ENCODE measurements around the gene NDUFB10.
"Not testable (repeated sequence)": the region's sequence is repeated elsewhere in the genome, so short reads cannot be mapped to it uniquely, and the experiment has no call there.

NDUFB10 gene

GRCh38 chr16:1926271-1926670, 33.1 kb upstream of the NDUFB10 start:
- DNase-seq = no peak

- DNase-seq = peak; percentile 24
These were observed 30.2 kb upstream of the NDUFB10 start for GRCh38 chr16:1929105-1929504.

GRCh38 chr16:1929578-1930337, 29.6 kb upstream of the NDUFB10 start:
- peak; percentile 61 for DNase-seq

GRCh38 chr16:1930338-1930720, 29.0 kb upstream of the NDUFB10 start:
- no peak for DNase-seq

GRCh38 chr16:1932050-1933028, 27.0 kb upstream of the NDUFB10 start:
- no peak for DNase-seq

GRCh38 chr16:1933097-1933661, 26.2 kb upstream of the NDUFB10 start:
- no peak for DNase-seq

- no peak for DNase-seq
These were observed 22.3 kb upstream of the NDUFB10 start for GRCh38 chr16:1936945-1937479.

- DNase-seq = no peak
These were observed 21.0 kb upstream of the NDUFB10 start for GRCh38 chr16:1938316-1938715.

GRCh38 chr16:1938910-1939309, 20.4 kb upstream of the NDUFB10 start:
- DNase-seq = no peak

- DNase-seq = not testable (repeated sequence)
These were observed 19.5 kb upstream of the NDUFB10 start for GRCh38 chr16:1939833-1940232.

GRCh38 chr16:1940273-1941161, 18.8 kb upstream of the NDUFB10 start:
- DNase-seq = no peak

- no peak for DNase-seq
These were observed 17.9 kb upstream of the NDUFB10 start for GRCh38 chr16:1941162-1942046.

- DNase-seq = no peak
These were observed 17.1 kb upstream of the NDUFB10 start for GRCh38 chr16:1942047-1942809.

- DNase-seq = peak; percentile 92
These were observed 16.3 kb upstream of the NDUFB10 start, which contains the start of gene MSRB1 for GRCh38 chr16:1942810-1943726. TSS of gene MSRB1 (minus strand) at chr16:1943199. CDS start at chr16:1943156, 43 bp downstream.

- no peak for DNase-seq
These were observed 14.6 kb upstream of the NDUFB10 start for GRCh38 chr16:1944612-1945199.

GRCh38 chr16:1945559-1946391, 13.6 kb upstream of the NDUFB10 start:
- DNase-seq = no peak

- no peak for DNase-seq
These were observed 12.6 kb upstream of the NDUFB10 start for GRCh38 chr16:1946495-1947368.

All from NCI-H774 (cell line).